Activated gamma-delta T cell treated with anti-CD3 and anti-CD28 coated beads, Interleukin-2, amount 50 U/mL, for 16 hours (primary cell): ENCODE results near the gene OR2T35.
"Not testable (repeated sequence)": the region's sequence is repeated elsewhere in the genome, so short reads cannot be mapped to it uniquely, and the experiment has no call there.

Experiments
- DNase-seq: peaks from one replicate; pipeline ENCODE4 v3.0.0-alpha.2; 2020; ENCODE audit warnings: low read depth

The OR2T35 gene

GRCh38 chr1:248645178-248645577 is at the start of gene OR2T35:
OR2T35 (minus strand) TSS chr1:248645278; CDS start chr1:248639258, 6,020 bp downstream.
- DNase-seq = not testable (repeated sequence)

GRCh38 chr1:248691567-248692155 is 46.6 kb upstream of the OR2T35 start:
- no peak for DNase-seq

GRCh38 chr1:248688527-248689298 is 43.6 kb upstream of the OR2T35 start:
- no peak for DNase-seq

- DNase-seq = no peak
These were observed 41.7 kb upstream of the OR2T35 start for GRCh38 chr1:248686815-248687214.

- DNase-seq = no peak
These were observed 36.6 kb upstream of the OR2T35 start for GRCh38 chr1:248681651-248682050.

GRCh38 chr1:248670003-248670402 is 24.9 kb upstream of the OR2T35 start:
- DNase-seq = no peak

GRCh38 chr1:248663453-248664328 is 18.6 kb upstream of the OR2T35 start:
- not testable (repeated sequence) for DNase-seq

GRCh38 chr1:248656797-248657196 is 11.7 kb upstream of the OR2T35 start:
- DNase-seq = not testable (repeated sequence)

- not testable (repeated sequence) for DNase-seq
These were observed 10.3 kb upstream of the OR2T35 start, which contains the start of gene OR2T27 for GRCh38 chr1:248655354-248655753. OR2T27 (minus strand) TSS chr1:248655528; CDS start chr1:248650884, 4,644 bp downstream.

- DNase-seq = not testable (repeated sequence)
These were observed 3.9 kb upstream of the OR2T35 start for GRCh38 chr1:248648770-248649536.

GRCh38 chr1:248642971-248643651 is 2.0 kb downstream of the OR2T35 start:
- not testable (repeated sequence) for DNase-seq

GRCh38 chr1:248641583-248641982 is 3.5 kb downstream of the OR2T35 start:
- not testable (repeated sequence) for DNase-seq

- not testable (repeated sequence) for DNase-seq
These were observed 4.2 kb downstream of the OR2T35 start for GRCh38 chr1:248640906-248641305.

- DNase-seq = not testable (repeated sequence)
These were observed 5.4 kb downstream of the OR2T35 start for GRCh38 chr1:248639652-248640051.

GRCh38 chr1:248636612-248637011 is 8.5 kb downstream of the OR2T35 start:
- not testable (repeated sequence) for DNase-seq

- not testable (repeated sequence) for DNase-seq
These were observed 10.1 kb downstream of the OR2T35 start, which contains the start of gene OR2T11 for GRCh38 chr1:248634991-248635390. OR2T11 (minus strand) TSS chr1:248635091; CDS start chr1:248627128, 7,963 bp downstream.

GRCh38 chr1:248631354-248632008 is 13.6 kb downstream of the OR2T35 start:
- no peak for DNase-seq

GRCh38 chr1:248630551-248630950 is 14.5 kb downstream of the OR2T35 start:
- no peak for DNase-seq

- no peak for DNase-seq
These were observed 16.9 kb downstream of the OR2T35 start for GRCh38 chr1:248627971-248628844.
